Measurements from ENCODE around the gene CPA2.
"Not testable (repeated sequence)": the region's sequence is repeated elsewhere in the genome, so short reads cannot be mapped to it uniquely, and the experiment has no call there.

Gene CPA2

DNA sequence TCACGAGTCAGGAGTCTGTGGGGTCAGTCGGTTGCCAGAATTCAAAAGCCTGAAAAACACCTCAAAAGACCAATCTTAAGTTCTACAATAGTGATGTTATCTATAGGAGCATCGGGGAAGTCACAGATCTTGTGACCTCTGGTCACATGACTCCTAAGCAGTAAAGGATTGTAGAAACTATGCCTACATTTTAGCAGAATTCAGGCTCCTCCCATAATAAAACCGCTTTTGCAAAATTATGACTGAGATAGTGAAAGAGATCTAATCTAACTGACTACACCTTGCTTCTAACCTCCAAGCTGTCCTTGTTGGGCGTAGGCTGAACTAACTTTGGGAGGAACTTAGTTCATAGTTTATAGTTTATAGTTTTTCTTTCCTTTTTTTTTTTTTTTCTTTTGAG is 42.5 kb upstream of the CPA2 start:
- Histone ChIP-seq H3K27ac (no peak overlapping the region), H3K9me3 (no peaks in the 10 kb centered on the region), H3K4me3 (no peak overlapping the region), H3K4me1 (no peaks in the 10 kb centered on the region), H3K27me3 (no peaks in the 10 kb centered on the region), H3K36me3 (no peaks in the 10 kb centered on the region)
- TF ChIP-seq, protein P1, sequence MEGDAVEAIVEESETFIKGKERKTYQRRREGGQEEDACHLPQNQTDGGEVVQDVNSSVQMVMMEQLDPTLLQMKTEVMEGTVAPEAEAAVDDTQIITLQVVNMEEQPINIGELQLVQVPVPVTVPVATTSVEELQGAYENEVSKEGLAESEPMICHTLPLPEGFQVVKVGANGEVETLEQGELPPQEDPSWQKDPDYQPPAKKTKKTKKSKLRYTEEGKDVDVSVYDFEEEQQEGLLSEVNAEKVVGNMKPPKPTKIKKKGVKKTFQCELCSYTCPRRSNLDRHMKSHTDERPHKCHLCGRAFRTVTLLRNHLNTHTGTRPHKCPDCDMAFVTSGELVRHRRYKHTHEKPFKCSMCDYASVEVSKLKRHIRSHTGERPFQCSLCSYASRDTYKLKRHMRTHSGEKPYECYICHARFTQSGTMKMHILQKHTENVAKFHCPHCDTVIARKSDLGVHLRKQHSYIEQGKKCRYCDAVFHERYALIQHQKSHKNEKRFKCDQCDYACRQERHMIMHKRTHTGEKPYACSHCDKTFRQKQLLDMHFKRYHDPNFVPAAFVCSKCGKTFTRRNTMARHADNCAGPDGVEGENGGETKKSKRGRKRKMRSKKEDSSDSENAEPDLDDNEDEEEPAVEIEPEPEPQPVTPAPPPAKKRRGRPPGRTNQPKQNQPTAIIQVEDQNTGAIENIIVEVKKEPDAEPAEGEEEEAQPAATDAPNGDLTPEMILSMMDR (IDR thresholded peaks at IDR 0.05), result no peak
- no peak for DNase-seq
- intact Hi-C loops (cut with DNase I; ENCODE audit: low total_unique reads), result no loop called here

DNA sequence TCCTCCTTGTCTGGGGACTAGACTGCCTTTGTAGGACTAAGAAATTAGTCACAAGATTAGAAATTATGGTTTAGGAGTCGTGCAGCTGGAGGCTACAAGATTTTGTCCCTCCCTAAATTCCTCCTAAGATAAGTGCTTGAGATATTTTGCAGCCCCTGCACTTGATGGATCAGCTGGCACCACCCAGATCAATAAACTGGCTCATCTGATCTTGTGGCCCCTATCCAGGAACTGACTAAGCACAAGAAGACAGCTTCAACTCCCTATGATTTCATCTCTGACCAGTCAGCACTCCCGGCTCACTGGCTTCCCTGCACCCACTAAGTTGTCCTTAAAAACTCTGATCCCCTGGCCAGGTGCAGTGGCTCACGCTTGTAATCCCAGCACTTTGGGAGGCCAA is 41.7 kb upstream of the CPA2 start:
- intact Hi-C loops (cut with DNase I; ENCODE audit: low total_unique reads); H3K36me3 ChIP-seq; DNase-seq; H3K4me1 ChIP-seq; H3K9me3 ChIP-seq; H3K27ac ChIP-seq; H3K4me3 ChIP-seq; H3K27me3 ChIP-seq: not testable (repeated sequence)

DNA sequence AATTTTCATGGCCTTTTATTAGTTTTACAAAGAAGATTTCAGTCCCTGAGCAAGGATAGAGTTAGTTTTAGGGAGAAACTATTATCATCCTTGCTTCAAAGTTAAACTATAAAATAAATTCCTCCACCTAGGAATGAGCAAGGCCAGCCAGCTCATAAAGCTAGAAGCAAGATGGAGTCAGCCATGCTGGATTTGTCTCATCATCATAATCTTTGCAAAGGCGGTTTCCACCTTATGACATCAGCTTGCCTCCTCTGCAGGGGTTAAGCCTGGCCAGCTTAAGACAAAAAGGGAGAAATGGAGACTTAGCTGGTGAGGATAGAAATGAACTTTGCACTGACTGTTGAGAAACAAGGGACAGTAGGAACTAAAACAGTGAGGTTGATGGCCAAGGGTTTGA is 40.3 kb upstream of the CPA2 start:
- Histone ChIP-seq H3K27ac (no peak overlapping the region), H3K27me3 (no peaks in the 10 kb centered on the region), H3K9me3 (no peaks in the 10 kb centered on the region), H3K4me1 (no peaks in the 10 kb centered on the region), H3K4me3 (no peak overlapping the region), H3K36me3 (no peaks in the 10 kb centered on the region)
- DNase-seq, result no peak
- intact Hi-C loops (cut with DNase I; ENCODE audit: low total_unique reads), result no loop called here
- TF ChIP-seq, protein P1 (IDR thresholded peaks at IDR 0.05), result no peak

GRCh38 chr7:130227883-130228575 is 38.6 kb upstream of the CPA2 start:
- Histone ChIP-seq H3K9me3 (no peaks in the 10 kb centered on the region), H3K27ac (no peak overlapping the region), H3K4me1 (no peaks in the 10 kb centered on the region), H3K36me3 (no peaks in the 10 kb centered on the region), H3K4me3 (no peak overlapping the region), H3K27me3 (no peaks in the 10 kb centered on the region)
- intact Hi-C loops (cut with DNase I; ENCODE audit: low total_unique reads), result no loop called here
- DNase-seq, result no peak
- TF ChIP-seq, protein P1 (IDR thresholded peaks at IDR 0.05), result no peak

DNA sequence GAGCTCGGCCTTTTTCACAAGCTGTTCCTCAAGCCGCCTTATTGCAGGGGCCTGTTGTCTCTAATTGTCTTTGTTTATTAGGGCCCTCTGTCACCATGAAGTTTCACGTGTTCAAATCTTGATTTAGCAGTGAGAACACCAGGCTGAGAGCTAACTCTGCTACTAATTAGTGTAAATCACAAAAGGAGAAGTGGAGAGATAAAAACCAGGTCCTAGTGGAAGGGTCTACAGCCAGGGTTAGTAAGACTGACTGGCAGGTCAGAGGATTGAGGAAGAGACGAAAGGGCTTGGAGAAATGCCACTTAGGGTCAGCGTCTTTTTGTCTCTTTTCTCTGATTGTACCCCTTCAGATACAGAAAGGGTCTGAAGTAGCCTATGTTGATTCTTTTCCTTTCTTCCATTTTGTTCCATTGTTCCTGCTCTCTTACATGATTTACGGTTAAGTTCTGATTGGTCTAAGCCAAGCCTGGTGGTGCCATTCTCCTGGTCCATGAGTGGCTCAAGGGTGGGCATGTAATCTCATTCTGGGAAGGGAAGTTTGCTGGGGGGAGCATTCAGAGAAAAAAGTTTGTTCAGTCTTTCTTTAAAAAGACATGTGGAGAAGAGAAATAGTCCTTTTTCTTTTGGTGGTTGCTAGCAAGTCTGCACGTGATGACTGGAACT is 37.7 kb upstream of the CPA2 start:
- intact Hi-C loops (cut with DNase I; ENCODE audit: low total_unique reads), result no loop called here

DNA sequence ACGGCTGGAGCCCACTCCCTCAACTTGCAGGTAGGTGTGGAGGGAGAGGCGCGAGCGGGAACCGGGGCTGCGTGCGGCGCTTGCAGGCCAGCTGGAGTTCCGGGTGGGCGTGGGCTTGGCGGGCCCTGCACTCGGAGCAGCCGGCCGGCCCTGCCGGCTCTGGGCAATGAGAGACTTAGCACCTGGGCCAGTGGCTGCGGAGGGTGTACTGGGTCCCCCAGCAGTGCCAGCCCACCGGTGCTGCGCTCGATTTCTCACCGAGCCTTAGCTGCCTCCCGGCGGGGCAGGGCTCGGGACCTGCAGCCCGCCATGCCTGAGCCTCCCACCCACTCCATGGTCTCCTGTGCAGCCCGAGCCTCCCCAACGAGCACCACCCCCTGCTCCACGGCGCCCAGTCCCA is 36.7 kb upstream of the CPA2 start:
- not testable (repeated sequence) for DNase-seq, H3K27me3 ChIP-seq, H3K36me3 ChIP-seq, H3K27ac ChIP-seq, H3K4me1 ChIP-seq, H3K9me3 ChIP-seq, H3K4me3 ChIP-seq
- intact Hi-C loops (cut with DNase I; ENCODE audit: low total_unique reads), result loop anchor here (10.0 kb wide), 2 partner anchors 505 to 605 kb away; partner anchors contain the start of gene KLF14

More for the DNA sequence above, 37.7 kb upstream of the CPA2 start:
- no peak for DNase-seq
- no peak overlapping the region for H3K4me3 ChIP-seq
- H3K27ac ChIP-seq, result no peak overlapping the region
- TF ChIP-seq, protein P1 (IDR thresholded peaks at IDR 0.05), result no peak
- no peaks in the 10 kb centered on the region for H3K9me3 ChIP-seq
- no peaks in the 10 kb centered on the region for H3K27me3 ChIP-seq
- no peaks in the 10 kb centered on the region for H3K36me3 ChIP-seq
- no peaks in the 10 kb centered on the region for H3K4me1 ChIP-seq
